ENCODE results near the gene TPPP2.

The TPPP2 gene

GRCh38 chr14:21075719-21076437, 45.9 kb downstream of the TPPP2 start:
- no peak for DNase-seq (ENCODE audit: low read depth in 2 of 2)

GRCh38 chr14:21077672-21078071, 47.7 kb downstream of the TPPP2 start:
- DNase-seq (ENCODE audit: low read depth in 2 of 2): no peak

- DNase-seq (ENCODE audit: low read depth in 2 of 2): no peak
These were observed 48.3 kb downstream of the TPPP2 start for GRCh38 chr14:21078287-21078686.

GRCh38 chr14:21078726-21079125, 48.7 kb downstream of the TPPP2 start:
- no peak for DNase-seq (ENCODE audit: low read depth in 2 of 2)

GRCh38 chr14:21081521-21082142, 51.6 kb downstream of the TPPP2 start:
- no peak for DNase-seq (ENCODE audit: low read depth in 2 of 2)

Measured in activated CD4-positive, alpha-beta T cell treated with anti-CD3 and anti-CD28 coated beads for 24 hours (primary cell).